Astrocyte (in vitro differentiated cells and primary cell): ENCODE data around the gene CETN1. TPM values are rescaled to one million over a fixed set of nuclear protein-coding genes. Genes with fewer than 3 reads are reported as not detected.

Experiments used
- DNase-seq: peaks from one replicate; pipeline ENCODE4 v3.0.0-alpha.2; 2010; ENCODE audit warnings: low read depth
- FAIRE-seq: peaks from 2 replicates; lab custom pipeline; 2011; peaks lifted over from hg19 to GRCh38; lab: Jason Lieb, UNC
- H2AFZ ChIP-seq: 2 replicates; pipeline ENCODE4 v1.6.0; 2012; ENCODE audit warnings: low read depth, low read length, inconsistent platforms
- H3K27ac ChIP-seq: 2 replicates; pipeline ENCODE4 v1.5.1; 2011; ENCODE audit warnings: low read depth, low read length, inconsistent platforms
- H3K27me3 ChIP-seq: 2 replicates; pipeline ENCODE4 v1.6.0; 2011; ENCODE audit warnings: low read length, inconsistent platforms; ENCODE audit not compliant: insufficient read depth
- H3K36me3 ChIP-seq: 2 replicates; pipeline ENCODE4 v1.5.1; 2011; ENCODE audit warnings: low read length, inconsistent platforms; ENCODE audit not compliant: insufficient read depth
- H3K4me1 ChIP-seq: 2 replicates; pipeline ENCODE4 v1.5.1; 2011; ENCODE audit warnings: low read length, inconsistent platforms; ENCODE audit not compliant: insufficient read depth
- H3K4me2 ChIP-seq: 2 replicates; pipeline ENCODE4 v1.6.0; 2012; ENCODE audit warnings: low read length, inconsistent platforms
- H3K4me3 ChIP-seq: 2 replicates; pipeline ENCODE4 v1.5.1; 2011; ENCODE audit warnings: low read depth, mild to moderate bottlenecking, low read length, inconsistent platforms; ENCODE audit not compliant: insufficient read depth
- H3K79me2 ChIP-seq: 2 replicates; pipeline ENCODE4 v1.6.0; 2012; ENCODE audit warnings: mild to moderate bottlenecking, low read length, inconsistent platforms; ENCODE audit not compliant: insufficient read depth
- H3K9ac ChIP-seq: 2 replicates; pipeline ENCODE4 v1.6.0; 2012; ENCODE audit warnings: mild to moderate bottlenecking, low read length, inconsistent platforms
- H3K9me3 ChIP-seq: 2 replicates; pipeline ENCODE4 v1.5.1; 2012; ENCODE audit warnings: low read depth, mild to moderate bottlenecking, low read length, inconsistent platforms; ENCODE audit not compliant: insufficient read depth
- H4K20me1 ChIP-seq: 2 replicates; pipeline ENCODE4 v1.6.0; 2012; ENCODE audit warnings: low read length, inconsistent platforms; ENCODE audit not compliant: insufficient read depth
- H3K27ac Mint-ChIP-seq: one replicate; pipeline ENCODE4 v1.8.0; 2021; ENCODE audit warnings: mild to moderate bottlenecking, mixed read lengths; ENCODE audit not compliant: unreplicated experiment
- H3K27me3 Mint-ChIP-seq: one replicate; pipeline ENCODE4 v1.8.0; 2021; ENCODE audit warnings: low read depth, mixed read lengths; ENCODE audit not compliant: unreplicated experiment
- H3K36me3 Mint-ChIP-seq: one replicate; pipeline ENCODE4 v1.8.0; 2021; ENCODE audit warnings: low read depth, mixed read lengths; ENCODE audit not compliant: unreplicated experiment
- H3K4me1 Mint-ChIP-seq: one replicate; pipeline ENCODE4 v1.8.0; 2021; ENCODE audit warnings: low read depth, mixed read lengths; ENCODE audit not compliant: unreplicated experiment
- H3K4me3 Mint-ChIP-seq: one replicate; pipeline ENCODE4 v1.8.0; 2021; ENCODE audit warnings: mild to moderate bottlenecking, moderate library complexity, mixed read lengths; ENCODE audit not compliant: unreplicated experiment
- H3K9me3 Mint-ChIP-seq: one replicate; pipeline ENCODE4 v1.8.0; 2021; ENCODE audit warnings: mild to moderate bottlenecking, mixed read lengths; ENCODE audit not compliant: unreplicated experiment
- EZH2 ChIP-seq: IDR thresholded peaks from 2 replicates; pipeline ENCODE4 v1.6.1; 2012; ENCODE audit warnings: mild to moderate bottlenecking, low read length, inconsistent platforms; ENCODE audit not compliant: insufficient read depth
- total RNA-seq: library from RNA; stranded (reverse); gene quantifications from 2 replicates; pipeline ENCODE4 v1.2.1, GENCODE V29; 2021
- TF ChIP-seq, protein P1 (sequence below): IDR thresholded peaks from 2 replicates; pipeline ENCODE4 v1.5.1; 2011; ENCODE audit warnings: low read depth, mild to moderate bottlenecking, inconsistent platforms, low read length, moderate library complexity; ENCODE audit not compliant: insufficient read depth

CETN1 gene
- total RNA-seq, 1 donor from 2014 or later = not detected

DNA sequence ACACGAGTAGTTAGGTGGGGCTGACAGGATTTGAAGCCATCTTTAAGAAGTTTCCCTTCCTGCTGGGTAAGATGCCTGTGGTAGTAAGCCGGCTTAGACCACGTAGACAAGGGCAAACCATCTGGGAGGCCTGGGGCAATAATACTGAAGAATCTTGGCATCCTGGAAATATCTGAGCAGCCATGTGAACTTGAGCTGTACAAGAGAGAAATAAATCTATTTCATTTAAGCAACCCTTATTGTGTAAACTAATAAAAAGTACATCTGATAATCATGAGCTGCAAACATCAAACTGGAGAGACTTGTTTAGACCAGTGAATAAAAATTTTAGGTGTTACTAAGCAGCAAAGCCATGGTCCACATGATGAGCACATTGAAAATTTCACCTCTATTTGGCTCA is 11.4 kb upstream of the CETN1 start:
- no peaks in the 10 kb centered on the region for H3K36me3 Mint-ChIP-seq
- H3K27me3 Mint-ChIP-seq = peaks cover 24% of the 10 kb centered on the region
- Histone ChIP-seq H2AFZ (no peak overlapping the region), H3K4me1 (no peaks in the 10 kb centered on the region), H3K27ac (no peak overlapping the region), H3K36me3 (no peaks in the 10 kb centered on the region), H3K9me3 (no peaks in the 10 kb centered on the region), H3K9ac (no peak overlapping the region), H3K27me3 (peaks cover 18% of the 10 kb centered on the region), H3K4me2 (no peak overlapping the region), H3K79me2 (no peaks in the 10 kb centered on the region), H3K4me3 (no peak overlapping the region), H4K20me1 (no peaks in the 10 kb centered on the region)
- FAIRE-seq (no peak), DNase-seq (no peak)
- TF ChIP-seq EZH2 = no peak
- TF ChIP-seq, protein P1, sequence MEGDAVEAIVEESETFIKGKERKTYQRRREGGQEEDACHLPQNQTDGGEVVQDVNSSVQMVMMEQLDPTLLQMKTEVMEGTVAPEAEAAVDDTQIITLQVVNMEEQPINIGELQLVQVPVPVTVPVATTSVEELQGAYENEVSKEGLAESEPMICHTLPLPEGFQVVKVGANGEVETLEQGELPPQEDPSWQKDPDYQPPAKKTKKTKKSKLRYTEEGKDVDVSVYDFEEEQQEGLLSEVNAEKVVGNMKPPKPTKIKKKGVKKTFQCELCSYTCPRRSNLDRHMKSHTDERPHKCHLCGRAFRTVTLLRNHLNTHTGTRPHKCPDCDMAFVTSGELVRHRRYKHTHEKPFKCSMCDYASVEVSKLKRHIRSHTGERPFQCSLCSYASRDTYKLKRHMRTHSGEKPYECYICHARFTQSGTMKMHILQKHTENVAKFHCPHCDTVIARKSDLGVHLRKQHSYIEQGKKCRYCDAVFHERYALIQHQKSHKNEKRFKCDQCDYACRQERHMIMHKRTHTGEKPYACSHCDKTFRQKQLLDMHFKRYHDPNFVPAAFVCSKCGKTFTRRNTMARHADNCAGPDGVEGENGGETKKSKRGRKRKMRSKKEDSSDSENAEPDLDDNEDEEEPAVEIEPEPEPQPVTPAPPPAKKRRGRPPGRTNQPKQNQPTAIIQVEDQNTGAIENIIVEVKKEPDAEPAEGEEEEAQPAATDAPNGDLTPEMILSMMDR = no peak
- H3K4me3 Mint-ChIP-seq = no peak overlapping the region
- no peak overlapping the region for H3K27ac Mint-ChIP-seq
- no peaks in the 10 kb centered on the region for H3K4me1 Mint-ChIP-seq
- H3K9me3 Mint-ChIP-seq = no peaks in the 10 kb centered on the region

GRCh38 chr18:570256-570655 is 9.9 kb upstream of the CETN1 start:
- Histone ChIP-seq H3K4me1 (no peaks in the 10 kb centered on the region), H3K9me3 (no peaks in the 10 kb centered on the region), H3K27ac (no peak overlapping the region), H3K9ac (no peak overlapping the region), H3K36me3 (no peaks in the 10 kb centered on the region), H3K4me3 (no peak overlapping the region), H3K27me3 (peaks cover 23% of the 10 kb centered on the region), H4K20me1 (no peaks in the 10 kb centered on the region), H3K79me2 (no peaks in the 10 kb centered on the region), H3K4me2 (no peak overlapping the region), H2AFZ (no peak overlapping the region)
- Mint-ChIP-seq H3K4me3 (no peak overlapping the region), H3K9me3 (no peaks in the 10 kb centered on the region), H3K4me1 (peaks cover 3% of the 10 kb centered on the region), H3K27ac (no peak overlapping the region), H3K27me3 (peaks cover 23% of the 10 kb centered on the region), H3K36me3 (no peaks in the 10 kb centered on the region)
- TF ChIP-seq EZH2 = no peak
- TF ChIP-seq, protein P1 = no peak
- FAIRE-seq (no peak), DNase-seq (no peak)

GRCh38 chr18:570697-571096 is 9.5 kb upstream of the CETN1 start:
- H3K27me3 ChIP-seq = peaks cover 20% of the 10 kb centered on the region
- no peak for TF ChIP-seq EZH2
- TF ChIP-seq, protein P1 = no peak
- Mint-ChIP-seq H3K4me3 (no peak overlapping the region), H3K27me3 (peaks cover 18% of the 10 kb centered on the region), H3K27ac (no peak overlapping the region), H3K4me1 (peaks cover 3% of the 10 kb centered on the region), H3K36me3 (no peaks in the 10 kb centered on the region), H3K9me3 (no peaks in the 10 kb centered on the region)
- H3K79me2 ChIP-seq = no peaks in the 10 kb centered on the region
- H3K27ac ChIP-seq = no peak overlapping the region
- FAIRE-seq (no peak), DNase-seq (no peak)
- no peaks in the 10 kb centered on the region for H3K4me1 ChIP-seq
- no peak overlapping the region for H3K4me2 ChIP-seq
- H2AFZ ChIP-seq = no peak overlapping the region
- no peak overlapping the region for H3K4me3 ChIP-seq
- no peaks in the 10 kb centered on the region for H3K36me3 ChIP-seq
- no peak overlapping the region for H3K9ac ChIP-seq
- H3K9me3 ChIP-seq = no peaks in the 10 kb centered on the region
- no peaks in the 10 kb centered on the region for H4K20me1 ChIP-seq
